Astrocyte (in vitro differentiated cells and primary cell): ENCODE results near the gene SLC38A11.

ENCODE experiments used
- EZH2 ChIP-seq: IDR thresholded peaks from 2 replicates; pipeline ENCODE4 v1.6.1; 2012; ENCODE audit warnings: mild to moderate bottlenecking, low read length, inconsistent platforms; ENCODE audit not compliant: insufficient read depth
- TF ChIP-seq, protein P1 (sequence below): IDR thresholded peaks from 2 replicates; pipeline ENCODE4 v1.5.1; 2011; ENCODE audit warnings: low read depth, mild to moderate bottlenecking, inconsistent platforms, low read length, moderate library complexity; ENCODE audit not compliant: insufficient read depth

DNA sequence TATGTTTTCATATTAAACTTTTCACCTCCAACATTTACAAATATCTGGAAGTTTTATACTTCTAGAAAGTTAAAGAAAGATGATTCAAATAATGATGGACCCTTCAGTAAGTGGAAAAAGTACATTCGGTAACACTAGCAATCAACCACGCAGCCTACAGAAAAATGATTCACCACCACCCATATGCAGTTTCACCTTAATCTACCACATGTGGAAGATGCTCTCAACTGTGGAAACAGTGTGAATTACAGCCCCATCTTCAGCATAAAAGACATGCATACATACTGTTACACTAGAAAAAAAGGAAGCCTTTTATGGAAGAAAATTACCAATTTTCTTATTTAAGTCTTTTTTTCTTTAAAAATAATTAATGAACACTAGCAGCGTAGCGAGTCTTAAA is 1.1 kb downstream of the SLC38A11 start:
- TF ChIP-seq, protein P1, sequence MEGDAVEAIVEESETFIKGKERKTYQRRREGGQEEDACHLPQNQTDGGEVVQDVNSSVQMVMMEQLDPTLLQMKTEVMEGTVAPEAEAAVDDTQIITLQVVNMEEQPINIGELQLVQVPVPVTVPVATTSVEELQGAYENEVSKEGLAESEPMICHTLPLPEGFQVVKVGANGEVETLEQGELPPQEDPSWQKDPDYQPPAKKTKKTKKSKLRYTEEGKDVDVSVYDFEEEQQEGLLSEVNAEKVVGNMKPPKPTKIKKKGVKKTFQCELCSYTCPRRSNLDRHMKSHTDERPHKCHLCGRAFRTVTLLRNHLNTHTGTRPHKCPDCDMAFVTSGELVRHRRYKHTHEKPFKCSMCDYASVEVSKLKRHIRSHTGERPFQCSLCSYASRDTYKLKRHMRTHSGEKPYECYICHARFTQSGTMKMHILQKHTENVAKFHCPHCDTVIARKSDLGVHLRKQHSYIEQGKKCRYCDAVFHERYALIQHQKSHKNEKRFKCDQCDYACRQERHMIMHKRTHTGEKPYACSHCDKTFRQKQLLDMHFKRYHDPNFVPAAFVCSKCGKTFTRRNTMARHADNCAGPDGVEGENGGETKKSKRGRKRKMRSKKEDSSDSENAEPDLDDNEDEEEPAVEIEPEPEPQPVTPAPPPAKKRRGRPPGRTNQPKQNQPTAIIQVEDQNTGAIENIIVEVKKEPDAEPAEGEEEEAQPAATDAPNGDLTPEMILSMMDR, result no peak
- TF ChIP-seq EZH2, result no peak
